K562 (cell line): ENCODE results near the gene RBM18. TPM values are rescaled to one million over a fixed set of nuclear protein-coding genes. Genes with fewer than 3 reads are reported as not detected.

Source experiments
- BCL6 ChIP-seq: fragments of 250-450 bp; sonication (Bioruptor Pico); IDR thresholded peaks from 2 replicates; pipeline ENCODE4 v1.4.0; 2020
- CBFB ChIP-seq: sonication (generic); formaldehyde crosslinking; IDR thresholded peaks from 2 replicates; pipeline ENCODE4 v1.4.0; 2020; ENCODE audit warnings: mild to moderate bottlenecking, missing genetic modification reagents
- E2F8 ChIP-seq: fragments of 450-650 bp; IDR thresholded peaks from 2 replicates; pipeline ENCODE4 v1.7.1; 2018; ENCODE audit warnings: mild to moderate bottlenecking, low read depth; ENCODE audit not compliant: partially characterized antibody
- EHMT2 ChIP-seq: fragments of 450-650 bp; IDR thresholded peaks from 2 replicates; pipeline ENCODE4 v1.6.1; 2018; ENCODE audit warnings: antibody characterized with exemption
- EP400 ChIP-seq: fragments of 450-650 bp; IDR thresholded peaks from 2 replicates; pipeline ENCODE4 v1.6.1; 2017; ENCODE audit warnings: antibody characterized with exemption, mild to moderate bottlenecking, moderate library complexity
- HDAC6 ChIP-seq: IDR thresholded peaks from 2 replicates; pipeline ENCODE4 v1.6.1; 2012; ENCODE audit warnings: low read depth, mild to moderate bottlenecking, control low read depth, inconsistent platforms, low read length, moderate library complexity
- HMG20B ChIP-seq: fragments of 250-450 bp; sonication (Bioruptor Pico); IDR thresholded peaks from 2 replicates; pipeline ENCODE4 v1.5.0; 2021; ENCODE audit warnings: mild to moderate bottlenecking
- HOMEZ ChIP-seq: fragments of 250-450 bp; sonication (Bioruptor Pico); IDR thresholded peaks from 2 replicates; pipeline ENCODE4 v1.4.0; 2020; ENCODE audit warnings: mild to moderate bottlenecking, moderate library complexity
- MEF2D ChIP-seq: conservative IDR thresholded peaks from 2 replicates; pipeline ENCODE4 v1.6.1; 2016; ENCODE audit warnings: low read depth, missing genetic modification characterization, missing compliant biosample characterization
- MNT ChIP-seq, 2 experiments: fragments of 450-650 bp; conservative IDR thresholded peaks; 2 replicates each; pipeline ENCODE4 v1.6.1; 2017; ENCODE audit warnings: mild to moderate bottlenecking in 2 of 2, moderate library complexity in 2 of 2
- NFATC3 ChIP-seq: fragments of 450-650 bp; IDR thresholded peaks from 2 replicates; pipeline ENCODE4 v1.6.1; 2017; ENCODE audit warnings: mild to moderate bottlenecking
- PHB ChIP-seq: fragments of 250-450 bp; sonication (Bioruptor Pico); IDR thresholded peaks from 2 replicates; pipeline ENCODE4 v1.5.0; 2021
- POLR2AphosphoS5 ChIP-seq: IDR thresholded peaks from 2 replicates; pipeline ENCODE4 v1.6.1; 2011; ENCODE audit warnings: mild to moderate bottlenecking, low read depth, low read length, moderate library complexity; ENCODE audit not compliant: control insufficient read depth, insufficient read depth
- RFX5 ChIP-seq: IDR thresholded peaks from 2 replicates; pipeline ENCODE4 v1.6.1; 2011; ENCODE audit warnings: low read depth, mild to moderate bottlenecking, improper control_type of control experiment, low read length
- SIN3A ChIP-seq, 2 experiments: fragments of 150-350 bp in 1 of 2; IDR thresholded peaks; 2 replicates each; pipeline ENCODE4 v1.6.1; 2011 to 2016; ENCODE audit warnings: borderline replicate concordance in 2 of 2, low read depth in 2 of 2, low read length in 2 of 2, mild to moderate bottlenecking in 2 of 2, moderate library complexity in 2 of 2; ENCODE audit not compliant: control insufficient read depth in 1 of 2
- SIN3B ChIP-seq: fragments of 450-650 bp; IDR thresholded peaks from 2 replicates; pipeline ENCODE4 v1.6.1; 2017; ENCODE audit warnings: low read depth, mild to moderate bottlenecking, moderate library complexity
- SREBF1 ChIP-seq: fragments of 150-350 bp; IDR thresholded peaks from 2 replicates; pipeline ENCODE4 v1.6.1; 2014; ENCODE audit warnings: antibody characterized with exemption, low read depth, low read length, borderline replicate concordance
- USF1 ChIP-seq: sonication (generic); formaldehyde crosslinking; IDR thresholded peaks from 2 replicates; pipeline ENCODE4 v1.9.0; 2022; ENCODE audit warnings: mild to moderate bottlenecking, missing genetic modification reagents
- ZNF511 ChIP-seq: sonication (generic); formaldehyde crosslinking; IDR thresholded peaks from 2 replicates; pipeline ENCODE4 v1.8.0; 2022; ENCODE audit warnings: mild to moderate bottlenecking, missing genetic modification reagents
- ZNF589 ChIP-seq: fragments of 200-800 bp; sonication (Bioruptor generic); IDR thresholded peaks from 2 replicates; pipeline ENCODE4 v1.6.1; 2016; ENCODE audit warnings: low read depth, missing genetic modification characterization, missing compliant biosample characterization
- ZNF699 ChIP-seq: fragments of 250-450 bp; sonication (Bioruptor Pico); IDR thresholded peaks from 2 replicates; pipeline ENCODE4 v1.8.0; 2021; ENCODE audit warnings: mild to moderate bottlenecking, moderate library complexity; ENCODE audit not compliant: insufficient replicate concordance
- polyA plus RNA-seq, 8 experiments: library from polyadenylated mRNA; depleted of rRNA in 4 of 8; stranded (reverse) in 5 of 8; unstranded in 3 of 8; fragments of >200 nt; fragmentation: Nextera tagmentation in 2 of 8; fragmentation: Illumina TruSeq in 1 of 8; extraction: Ambion mirVana in 2 of 8; extraction: Trizol in 1 of 8; gene quantifications; 2 replicates each; pipeline versions ENCODE4 v1.2.1 to v1.2.3, GENCODE V29; 2011 to 2014; ENCODE audit warnings: inconsistent platforms in 1 of 8, missing spikeins in 1 of 8
- total RNA-seq, 7 experiments: library from RNA; depleted of rRNA in 6 of 7; stranded (reverse); fragments of >200 nt in 6 of 7; fragmentation: Illumina TruSeq in 2 of 7; extraction: Trizol in 2 of 7; gene quantifications; 2 replicates each; pipeline versions ENCODE4 v1.2.1 to v1.2.3, GENCODE V29; 2011 to 2021; ENCODE audit warnings: low replicate concordance in 1 of 7

The RBM18 gene
- total and polyA plus RNA-seq, 9 of the 15 experiments (the other 6 are each of a cell fraction or from before 2014, with no cell fraction given), result 7.9 to 86.3 (median 34.0) TPM

- TF ChIP-seq SIN3A (IDR thresholded peaks at IDR 0.05; ENCODE audit: borderline replicate concordance in 2 of 2, control insufficient read depth in 1 of 2, low read depth in 2 of 2, low read length in 2 of 2), result peak in 1 of 2 experiments; percentile 95; a peak in 2 of 4 replicates
- peak; percentile 95 for TF ChIP-seq CBFB (CRISPR knock-in tag)
- TF ChIP-seq HMG20B (CRISPR knock-in tag), result no peak
- TF ChIP-seq SREBF1, result no peak
- TF ChIP-seq E2F8, result peak; percentile 85
- peak; percentile 63 for TF ChIP-seq USF1
- TF ChIP-seq SIN3B, result peak; percentile 94
- no peak for TF ChIP-seq PHB (CRISPR knock-in tag)
- no peak for TF ChIP-seq NFATC3
- peak; percentile 75; the same call in 1 of the 2 replicates for TF ChIP-seq RFX5
- no peak for TF ChIP-seq EHMT2
- no peak for TF ChIP-seq ZNF699 (CRISPR knock-in tag)
- TF ChIP-seq MEF2D (tag), result no peak
- TF ChIP-seq MNT (conservative IDR thresholded peaks at IDR 0.05), result peak; percentile 90 to 97
- TF ChIP-seq ZNF589 (CRISPR knock-in tag), result no peak
- TF ChIP-seq ZNF511, result peak; percentile 87; the same call in 1 of the 2 replicates
- no peak for TF ChIP-seq BCL6
- TF ChIP-seq HOMEZ (CRISPR knock-in tag), result no peak
- no peak for TF ChIP-seq HDAC6
- TF ChIP-seq EP400, result peak; percentile 98
- TF ChIP-seq POLR2AphosphoS5, result peak; percentile 87; the same call in 1 of the 2 replicates
These were observed at the start of gene RBM18, which contains the start of gene MRRF (continued) for GRCh38 chr9:122264360-122265148.
